GM12891 (cell line): ENCODE data around the gene GON7. TPM values are rescaled to one million over a fixed set of nuclear protein-coding genes. Genes with fewer than 3 reads are reported as not detected.
"Not testable (repeated sequence)": the region's sequence is repeated elsewhere in the genome, so short reads cannot be mapped to it uniquely, and the experiment has no call there.

ENCODE experiments used
- DNase-seq: peaks from one replicate; pipeline ENCODE4 v3.0.0; 2011; ENCODE audit warnings: low spot score; ENCODE audit not compliant: insufficient read length
- FAIRE-seq: peaks from 2 replicates; lab custom pipeline; 2011; peaks lifted over from hg19 to GRCh38; lab: Jason Lieb, UNC
- PAX5 ChIP-seq: IDR thresholded peaks from 2 replicates; pipeline ENCODE4 v1.6.1; 2011; ENCODE audit warnings: low read length, moderate library complexity, mild to moderate bottlenecking; ENCODE audit not compliant: insufficient read depth, severe bottlenecking
- POLR2A ChIP-seq: IDR thresholded peaks from 2 replicates; pipeline ENCODE4 v1.6.1; 2011; ENCODE audit warnings: low read depth, low read length, control low read depth
- POLR2AphosphoS5 ChIP-seq: IDR thresholded peaks from 2 replicates; pipeline ENCODE4 v1.6.1; 2011; ENCODE audit warnings: low read depth, low read length, control low read depth
- POU2F2 ChIP-seq: IDR thresholded peaks from 2 replicates; pipeline ENCODE4 v1.6.1; 2011; ENCODE audit warnings: low read depth, mild to moderate bottlenecking, control low read depth, low read length, moderate library complexity
- SPI1 ChIP-seq: IDR thresholded peaks from 2 replicates; pipeline ENCODE4 v1.6.1; 2011; ENCODE audit warnings: low read depth, low read length, control low read depth
- TAF1 ChIP-seq: IDR thresholded peaks from 2 replicates; pipeline ENCODE4 v1.6.1; 2011; ENCODE audit warnings: low read depth, low read length, control low read depth
- polyA plus RNA-seq: library from polyadenylated mRNA; unstranded; fragments of >200 nt; gene quantifications from one replicate; pipeline ENCODE4 v1.2.1, GENCODE V29; 2012; ENCODE audit warnings: low read depth, missing spikeins, inconsistent platforms; ENCODE audit not compliant: missing spikeins

Gene GON7
- 14.9 TPM for polyA plus RNA-seq

- DNase-seq (peak; percentile 82), FAIRE-seq (peak; percentile 93)
- TF ChIP-seq POLR2AphosphoS5 (peak; percentile 59), POLR2A (peak; percentile 83; the same call in 1 of the 2 replicates), SPI1 (peak; percentile 33), TAF1 (peak; percentile 83), POU2F2 (peak; percentile 52; the same call in 1 of the 2 replicates), PAX5 (no peak)
Measured at GRCh38 chr14:93206793-93207467, at the start of gene GON7, which contains the start of gene UBR7. TSS of gene GON7 (minus strand) at chr14:93207065. CDS start at chr14:93207037, 28 bp downstream. TSS of gene UBR7 (plus strand) at chr14:93207256. CDS start at chr14:93207292, 36 bp downstream.

- DNase-seq = no peak
- TF ChIP-seq POU2F2 (no peak), POLR2A (no peak), PAX5 (no peak), TAF1 (no peak), POLR2AphosphoS5 (no peak), SPI1 (no peak)
- no peak for FAIRE-seq
Measured at GRCh38 chr14:93249128-93249831, 42.4 kb upstream of the GON7 start.

- TF ChIP-seq POLR2AphosphoS5 (no peak), POU2F2 (no peak), SPI1 (no peak), TAF1 (no peak), PAX5 (no peak)
- no peak for FAIRE-seq
Measured at GRCh38 chr14:93246534-93246933, 39.7 kb upstream of the GON7 start.

GRCh38 chr14:93245764-93246420 lies 39.0 kb upstream of the GON7 start:
- FAIRE-seq = peak; percentile 43
- no peak for TF ChIP-seq PAX5
- no peak for TF ChIP-seq SPI1
- no peak for TF ChIP-seq TAF1
- no peak for TF ChIP-seq POLR2AphosphoS5
- DNase-seq = no peak

More at GRCh38 chr14:93246534-93246933, 39.7 kb upstream of the GON7 start:
- DNase-seq = no peak

GRCh38 chr14:93240678-93241000 lies 33.8 kb upstream of the GON7 start:
- no peak for DNase-seq
- no peak for FAIRE-seq
- TF ChIP-seq POLR2AphosphoS5 (no peak), POU2F2 (no peak), PAX5 (no peak), POLR2A (no peak), TAF1 (no peak), SPI1 (no peak)

- FAIRE-seq (no peak), DNase-seq (no peak)
- TF ChIP-seq TAF1 = no peak
- no peak for TF ChIP-seq PAX5
- no peak for TF ChIP-seq POLR2AphosphoS5
- no peak for TF ChIP-seq POLR2A
- no peak for TF ChIP-seq SPI1
- TF ChIP-seq POU2F2 = no peak
Measured at GRCh38 chr14:93239869-93240677, 33.2 kb upstream of the GON7 start.

GRCh38 chr14:93234798-93235197 lies 27.9 kb upstream of the GON7 start:
- no peak for DNase-seq
- TF ChIP-seq SPI1 (no peak), PAX5 (no peak), POLR2A (no peak), POU2F2 (no peak), TAF1 (no peak), POLR2AphosphoS5 (no peak)
- FAIRE-seq = peak; percentile 26

GRCh38 chr14:93233078-93233477 lies 26.2 kb upstream of the GON7 start:
- DNase-seq, FAIRE-seq: not testable (repeated sequence)

- no peak for TF ChIP-seq PAX5
- TF ChIP-seq POLR2AphosphoS5 = no peak
- no peak for TF ChIP-seq POU2F2
- no peak for TF ChIP-seq SPI1
- no peak for FAIRE-seq
- DNase-seq = no peak
Measured at GRCh38 chr14:93232159-93232558, 25.3 kb upstream of the GON7 start.
